ENCODE results near the gene ZSCAN21. TPM values are rescaled to one million over a fixed set of nuclear protein-coding genes. Genes with fewer than 3 reads are reported as not detected.

Gene ZSCAN21
- polyA plus RNA-seq, 1 donor = 13.6 TPM

DNA sequence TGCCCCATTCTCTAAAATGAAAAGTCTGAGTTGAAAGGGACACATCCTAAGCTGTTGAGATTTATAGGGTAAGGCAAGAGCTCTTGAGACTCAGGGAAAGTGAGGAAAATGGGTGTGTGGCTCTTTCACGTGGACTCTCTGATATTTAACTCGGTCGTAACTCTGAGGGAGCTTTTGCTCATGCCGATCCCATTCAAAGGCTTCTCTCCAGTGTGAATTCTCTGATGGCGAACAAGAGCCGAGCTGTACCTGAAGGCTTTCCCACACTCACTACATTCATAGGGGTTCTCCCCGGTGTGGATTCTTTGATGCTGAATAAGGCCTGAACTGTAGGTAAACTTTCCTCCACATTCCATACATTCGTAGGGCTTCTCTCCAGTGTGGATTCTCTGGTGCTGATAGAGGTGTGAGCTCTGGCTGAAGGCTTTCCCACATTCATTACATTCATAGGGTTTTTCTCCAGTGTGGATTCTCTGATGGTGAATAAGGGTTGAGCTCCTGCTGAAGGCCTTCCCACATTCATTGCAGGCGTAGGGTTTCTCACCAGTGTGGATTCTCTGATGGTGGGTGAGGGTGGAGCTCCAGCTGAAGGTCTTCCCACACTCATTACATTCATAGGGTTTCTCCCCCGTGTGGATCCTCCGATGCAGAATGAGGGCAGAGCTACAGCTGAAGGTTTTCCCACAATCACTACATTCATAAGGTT is 21.6 kb downstream of the ZSCAN21 start:
- Histone ChIP-seq H3K4me3 (ENCODE audit: low read length) (no peak overlapping the region), H3K27ac (ENCODE audit: low read length) (no peak overlapping the region), H3K9me3 (ENCODE audit: control insufficient read depth, low read depth, low read length) (peaks cover 40% of the 10 kb centered on the region), H3K36me3 (ENCODE audit: control insufficient read depth, insufficient read depth, low read length) (peaks cover 74% of the 10 kb centered on the region), H3K4me1 (ENCODE audit: control insufficient read depth, insufficient read depth, low read length) (no peaks in the 10 kb centered on the region), H3K27me3 (ENCODE audit: control insufficient read depth, insufficient read depth, low read length) (no peaks in the 10 kb centered on the region)
- DNase-seq = peak in 1 of 2 donors; percentile 22
- whole genome bisulfite sequencing (ENCODE audit: insufficient coverage, low lambda C conversion rate) = no CpG with 5 or more reads among the region's 11 CpGs

DNA sequence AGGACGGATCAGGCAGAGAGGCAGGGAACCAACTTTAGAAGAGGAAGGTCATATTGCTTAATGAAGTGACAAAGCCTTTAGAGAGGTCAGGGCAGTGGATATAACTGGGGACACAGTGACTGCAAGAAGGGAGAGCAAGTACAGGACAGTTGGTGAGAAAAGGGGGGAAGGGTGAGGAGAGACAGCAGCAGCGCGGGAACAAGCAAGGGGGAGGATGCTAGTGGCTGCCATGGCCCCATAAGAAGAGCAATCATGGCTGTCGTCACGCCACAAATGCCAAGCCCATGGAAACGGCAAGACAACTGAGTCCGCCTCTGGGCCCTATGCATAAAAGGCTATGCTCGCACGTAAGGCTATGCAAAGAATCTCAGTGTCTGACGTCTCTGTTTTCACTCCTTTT is 22.9 kb downstream of the ZSCAN21 start:
- no peak for DNase-seq
- peaks cover 81% of the 10 kb centered on the region for H3K36me3 ChIP-seq (ENCODE audit: control insufficient read depth, insufficient read depth, low read length)
- no peak overlapping the region for H3K27ac ChIP-seq (ENCODE audit: low read length)
- peaks cover 10% of the 10 kb centered on the region for H3K4me1 ChIP-seq (ENCODE audit: control insufficient read depth, insufficient read depth, low read length)
- H3K4me3 ChIP-seq (ENCODE audit: low read length) = no peak overlapping the region
- H3K27me3 ChIP-seq (ENCODE audit: control insufficient read depth, insufficient read depth, low read length) = no peaks in the 10 kb centered on the region
- 100% methylated on average over 1 of the region's 10 CpGs for WGBS (ENCODE audit: insufficient coverage, low lambda C conversion rate)
- H3K9me3 ChIP-seq (ENCODE audit: control insufficient read depth, low read depth, low read length) = peaks cover 40% of the 10 kb centered on the region

DNA sequence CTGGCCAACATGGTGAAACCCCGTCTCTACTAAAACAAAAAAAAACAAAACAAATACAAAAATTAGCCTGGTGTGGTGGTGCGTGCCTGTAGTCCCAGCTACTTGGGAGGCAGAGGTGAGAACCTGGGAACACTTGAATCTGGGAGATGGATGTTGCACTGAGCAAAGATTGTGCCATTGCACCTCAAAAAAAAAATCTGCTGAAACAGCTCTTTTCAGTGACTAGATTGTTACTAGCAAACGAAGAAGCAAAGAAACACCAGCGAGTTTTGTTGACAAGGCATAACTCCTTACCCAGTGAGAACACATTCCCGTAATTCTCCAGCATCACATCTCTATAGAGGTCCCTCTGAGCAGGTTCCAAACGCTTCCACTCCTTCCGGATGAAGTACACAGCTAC is 25.3 kb downstream of the ZSCAN21 start:
- WGBS (ENCODE audit: insufficient coverage, low lambda C conversion rate) = 85% methylated on average over 3 of the region's 7 CpGs
- Histone ChIP-seq H3K27ac (ENCODE audit: low read length) (no peak overlapping the region), H3K9me3 (ENCODE audit: control insufficient read depth, low read depth, low read length) (peaks cover 40% of the 10 kb centered on the region), H3K36me3 (ENCODE audit: control insufficient read depth, insufficient read depth, low read length) (peaks cover 74% of the 10 kb centered on the region), H3K4me1 (ENCODE audit: control insufficient read depth, insufficient read depth, low read length) (peaks cover 30% of the 10 kb centered on the region), H3K4me3 (ENCODE audit: low read length) (no peak overlapping the region), H3K27me3 (ENCODE audit: control insufficient read depth, insufficient read depth, low read length) (no peaks in the 10 kb centered on the region)
- no peak for DNase-seq

DNA sequence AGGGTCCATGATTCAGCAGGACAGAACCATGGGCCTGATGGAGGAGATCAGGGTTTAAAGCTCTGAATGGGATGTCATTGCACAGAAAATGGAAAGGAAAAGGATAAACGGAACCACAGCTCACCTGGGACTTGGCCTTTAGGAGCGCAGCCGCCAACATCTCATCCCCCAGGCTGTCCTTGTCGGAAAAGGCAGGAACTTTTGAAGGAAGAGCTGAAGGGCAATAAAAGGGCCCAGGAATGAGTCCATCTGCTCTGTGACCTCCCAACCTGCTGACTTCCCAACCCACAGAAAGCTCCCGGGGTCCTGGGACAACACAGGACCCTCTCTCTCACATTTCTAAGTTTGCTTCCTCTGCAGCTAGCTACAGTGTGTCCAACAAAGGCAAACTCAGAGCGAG is 25.8 kb downstream of the ZSCAN21 start:
- Histone ChIP-seq H3K9me3 (ENCODE audit: control insufficient read depth, low read depth, low read length) (peaks cover 36% of the 10 kb centered on the region), H3K4me1 (ENCODE audit: control insufficient read depth, insufficient read depth, low read length) (peaks cover 34% of the 10 kb centered on the region), H3K27ac (ENCODE audit: low read length) (no peak overlapping the region), H3K4me3 (ENCODE audit: low read length) (no peak overlapping the region), H3K27me3 (ENCODE audit: control insufficient read depth, insufficient read depth, low read length) (no peaks in the 10 kb centered on the region), H3K36me3 (ENCODE audit: control insufficient read depth, insufficient read depth, low read length) (peaks cover 68% of the 10 kb centered on the region)
- WGBS (ENCODE audit: insufficient coverage, low lambda C conversion rate) = no CpG with 5 or more reads among the region's 6 CpGs
- DNase-seq = no peak

DNA sequence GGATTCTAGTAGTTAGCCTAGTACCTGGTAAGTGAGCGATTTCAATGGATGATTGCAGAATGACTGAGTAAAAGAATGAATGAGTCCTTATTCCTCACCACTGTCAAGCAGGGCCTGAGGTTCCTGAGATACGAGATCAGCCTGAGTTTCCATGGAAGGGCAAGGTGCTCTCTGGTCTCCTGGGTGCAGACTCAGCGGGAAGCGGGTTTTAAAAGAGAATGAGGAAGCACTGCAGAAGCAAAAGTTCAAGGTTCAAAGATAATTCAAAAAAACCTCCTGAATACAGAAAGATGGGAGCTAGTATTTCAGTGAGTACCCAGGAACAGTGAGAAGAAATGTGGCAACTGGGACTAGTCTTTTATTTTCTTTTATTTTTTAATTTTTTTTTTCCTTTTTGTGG is 27.6 kb downstream of the ZSCAN21 start:
- peak overlapping the region; percentile 82 for H3K27ac ChIP-seq (ENCODE audit: low read length)
- peaks cover 50% of the 10 kb centered on the region for H3K36me3 ChIP-seq (ENCODE audit: control insufficient read depth, insufficient read depth, low read length)
- peaks cover 34% of the 10 kb centered on the region for H3K4me1 ChIP-seq (ENCODE audit: control insufficient read depth, insufficient read depth, low read length)
- WGBS (ENCODE audit: insufficient coverage, low lambda C conversion rate) = no CpG with 5 or more reads among the region's 4 CpGs
- H3K9me3 ChIP-seq (ENCODE audit: control insufficient read depth, low read depth, low read length) = peaks cover 21% of the 10 kb centered on the region
- no peaks in the 10 kb centered on the region for H3K27me3 ChIP-seq (ENCODE audit: control insufficient read depth, insufficient read depth, low read length)
- no peak overlapping the region for H3K4me3 ChIP-seq (ENCODE audit: low read length)
- DNase-seq = peak; percentile 76 to 87

DNA sequence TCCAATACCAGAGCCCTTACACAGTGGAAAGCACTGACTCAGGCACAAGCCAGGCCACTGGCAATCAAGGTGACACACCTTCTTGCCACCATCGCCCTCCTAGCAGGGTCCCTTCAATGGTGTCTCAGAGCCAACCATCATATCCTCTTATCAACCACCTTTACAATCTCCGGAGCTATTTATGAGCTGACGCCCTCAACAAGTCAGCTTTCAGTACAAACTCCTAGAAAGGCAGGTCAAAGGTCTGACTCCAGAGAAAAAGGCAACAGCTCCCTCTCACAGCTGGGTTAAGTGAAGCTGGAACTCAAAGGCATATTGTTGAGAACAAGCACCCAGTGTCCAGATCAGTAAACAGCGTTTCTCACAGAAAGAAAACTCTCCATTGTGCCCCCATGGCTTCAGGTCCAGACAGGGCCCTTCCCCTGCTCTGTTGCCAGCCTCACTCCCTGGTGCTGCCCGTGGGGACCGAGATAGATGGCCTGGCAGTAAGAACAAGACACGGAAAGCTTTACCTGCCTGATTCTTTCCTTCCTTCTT is 29.5 kb downstream of the ZSCAN21 start:
- H3K27me3 ChIP-seq (ENCODE audit: control insufficient read depth, insufficient read depth, low read length) = no peaks in the 10 kb centered on the region
- peak; percentile 85 to 92 for DNase-seq
- H3K9me3 ChIP-seq (ENCODE audit: control insufficient read depth, low read depth, low read length) = peaks cover 2% of the 10 kb centered on the region
- peak overlapping the region; percentile 98 for H3K4me3 ChIP-seq (ENCODE audit: low read length)
- H3K36me3 ChIP-seq (ENCODE audit: control insufficient read depth, insufficient read depth, low read length) = peaks cover 32% of the 10 kb centered on the region
- WGBS (ENCODE audit: insufficient coverage, low lambda C conversion rate) = no CpG with 5 or more reads among the region's 7 CpGs
- H3K4me1 ChIP-seq (ENCODE audit: control insufficient read depth, insufficient read depth, low read length) = peaks cover 37% of the 10 kb centered on the region
- peak overlapping the region; percentile 82 for H3K27ac ChIP-seq (ENCODE audit: low read length)

DNA sequence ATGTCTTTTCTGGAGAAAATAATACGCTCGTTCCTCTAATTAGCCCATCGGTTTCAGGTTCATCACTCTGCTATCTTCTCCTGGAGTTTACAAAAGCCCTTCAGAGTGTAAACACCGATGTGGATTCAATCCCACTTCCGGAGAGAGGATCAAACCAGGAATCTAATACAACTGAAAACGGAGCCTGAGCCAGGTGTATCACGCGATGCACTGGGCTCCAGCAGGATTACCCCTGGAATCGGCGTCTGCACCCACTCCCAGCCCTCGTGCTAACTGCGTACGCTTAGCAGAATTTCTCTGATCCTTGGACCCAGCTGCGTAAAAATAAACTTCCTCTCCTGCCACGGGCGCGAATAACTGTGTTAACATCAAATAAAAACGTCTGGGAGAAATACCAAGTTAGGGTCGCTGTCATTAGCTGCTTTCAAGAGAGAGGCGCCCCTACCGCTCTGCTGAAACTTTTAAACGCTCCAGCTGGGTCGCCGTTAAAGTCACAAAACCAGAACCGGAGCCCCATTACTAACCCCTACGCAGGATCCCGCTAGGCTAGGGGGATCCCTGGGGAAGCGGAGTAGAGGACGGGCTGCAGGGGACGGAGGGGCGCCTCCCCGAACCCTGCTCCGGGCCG is 31.4 kb downstream of the ZSCAN21 start:
- WGBS (ENCODE audit: insufficient coverage, low lambda C conversion rate) = 0% methylated on average over 4 of the region's 34 CpGs
- Histone ChIP-seq H3K27me3 (ENCODE audit: control insufficient read depth, insufficient read depth, low read length) (no peaks in the 10 kb centered on the region), H3K27ac (ENCODE audit: low read length) (peak overlapping the region; percentile 82), H3K9me3 (ENCODE audit: control insufficient read depth, low read depth, low read length) (no peaks in the 10 kb centered on the region), H3K4me3 (ENCODE audit: low read length) (peak overlapping the region; percentile 98), H3K4me1 (ENCODE audit: control insufficient read depth, insufficient read depth, low read length) (peaks cover 37% of the 10 kb centered on the region), H3K36me3 (ENCODE audit: control insufficient read depth, insufficient read depth, low read length) (peaks cover 12% of the 10 kb centered on the region)
- peak in 1 of 2 donors; percentile 71 for DNase-seq

DNA sequence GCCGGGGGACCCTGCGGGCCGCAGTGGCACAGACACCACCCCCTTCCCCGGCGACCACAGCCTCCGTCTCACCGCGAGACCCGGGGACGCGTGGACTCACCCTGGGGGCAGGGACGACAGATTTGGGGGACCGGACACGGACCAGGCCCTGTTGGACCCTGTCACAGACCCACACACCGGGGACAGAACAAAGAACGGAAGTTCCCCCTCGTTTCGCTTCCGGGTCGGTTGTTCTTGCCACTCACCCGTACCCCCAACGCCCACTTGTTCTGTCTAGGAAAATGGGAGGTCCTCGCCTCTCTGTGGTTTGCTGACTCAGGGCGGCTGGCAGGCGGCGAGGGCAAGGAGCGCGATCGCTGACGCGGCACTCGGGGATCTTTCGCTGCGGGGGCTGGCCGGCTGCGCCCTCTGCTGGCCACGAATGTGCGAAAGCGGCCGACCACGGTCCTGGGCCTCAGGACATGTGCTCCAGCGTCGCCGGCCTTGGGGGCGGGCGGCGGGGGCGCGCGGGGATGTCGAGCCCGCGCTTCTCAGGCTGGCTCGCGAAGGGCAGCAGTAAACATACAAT is 32.0 kb downstream of the ZSCAN21 start, which contains the start of gene ZNF3:
TSS of gene ZNF3 (minus strand) at position 189 of the 568 bp plus-strand sequence. CDS start 4,366 bp downstream, outside the sequence.
- Histone ChIP-seq H3K4me1 (ENCODE audit: control insufficient read depth, insufficient read depth, low read length) (peaks cover 34% of the 10 kb centered on the region), H3K27ac (ENCODE audit: low read length) (peak within 1 kb of the TSS; percentile 82), H3K9me3 (ENCODE audit: control insufficient read depth, low read depth, low read length) (no peaks in the 10 kb centered on the region), H3K36me3 (ENCODE audit: control insufficient read depth, insufficient read depth, low read length) (peaks cover 7% of the 10 kb centered on the region), H3K27me3 (ENCODE audit: control insufficient read depth, insufficient read depth, low read length) (no peaks in the 10 kb centered on the region), H3K4me3 (ENCODE audit: low read length) (peak within 1 kb of the TSS; percentile 98)
- WGBS (ENCODE audit: insufficient coverage, low lambda C conversion rate) = no CpG with 5 or more reads among the region's 55 CpGs
- DNase-seq = peak; percentile 99

DNA sequence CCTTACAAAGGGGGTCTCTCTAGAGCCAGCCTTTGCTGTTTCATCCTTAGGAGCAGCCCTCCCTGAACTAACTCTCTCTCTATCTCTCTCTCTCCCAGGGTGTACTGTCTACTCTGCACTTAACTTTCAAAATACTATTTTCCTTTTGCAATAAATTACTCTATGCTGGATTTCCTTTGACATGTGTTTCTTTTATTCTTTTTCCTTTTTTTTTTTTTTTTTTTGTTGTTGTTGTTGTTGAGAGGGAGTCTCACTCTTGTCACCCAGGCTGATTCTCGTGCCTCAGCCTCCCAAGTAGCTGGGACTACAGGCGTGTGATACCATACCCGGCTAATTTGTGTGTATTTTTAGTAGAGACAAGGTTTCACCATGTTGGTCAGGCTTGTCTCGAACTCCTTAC is 33.4 kb downstream of the ZSCAN21 start:
- no peak overlapping the region for H3K4me3 ChIP-seq (ENCODE audit: low read length)
- no CpG with 5 or more reads among the region's 4 CpGs for WGBS (ENCODE audit: insufficient coverage, low lambda C conversion rate)
- no peaks in the 10 kb centered on the region for H3K9me3 ChIP-seq (ENCODE audit: control insufficient read depth, low read depth, low read length)
- peaks cover 23% of the 10 kb centered on the region for H3K4me1 ChIP-seq (ENCODE audit: control insufficient read depth, insufficient read depth, low read length)
- H3K27ac ChIP-seq (ENCODE audit: low read length) = no peak overlapping the region
- no peaks in the 10 kb centered on the region for H3K36me3 ChIP-seq (ENCODE audit: control insufficient read depth, insufficient read depth, low read length)
- H3K27me3 ChIP-seq (ENCODE audit: control insufficient read depth, insufficient read depth, low read length) = no peaks in the 10 kb centered on the region
- DNase-seq = no peak

DNA sequence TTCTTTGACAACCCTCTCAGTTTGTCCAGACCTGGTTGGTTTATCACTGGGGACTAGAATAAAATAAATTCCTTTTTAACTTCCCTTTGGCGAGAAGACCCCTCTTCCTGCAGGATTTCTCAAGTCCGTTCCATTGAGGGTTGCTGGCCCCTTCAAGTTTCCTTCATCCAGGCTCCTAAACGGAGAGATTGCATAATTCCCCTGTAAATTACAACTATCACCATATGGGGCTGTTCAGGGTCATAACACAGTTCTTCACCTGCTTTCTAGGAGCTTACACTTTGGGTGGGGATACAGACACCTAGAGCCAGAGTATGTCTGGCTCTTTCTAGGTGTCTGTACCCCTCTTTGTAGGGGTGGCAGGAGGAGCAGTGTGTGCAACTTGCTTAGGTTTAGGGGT is 35.9 kb downstream of the ZSCAN21 start:
- DNase-seq = no peak
- H3K27ac ChIP-seq (ENCODE audit: low read length) = no peak overlapping the region
- no CpG with 5 or more reads among the region's 3 CpGs for WGBS (ENCODE audit: insufficient coverage, low lambda C conversion rate)
- H3K27me3 ChIP-seq (ENCODE audit: control insufficient read depth, insufficient read depth, low read length) = no peaks in the 10 kb centered on the region
- peaks cover 18% of the 10 kb centered on the region for H3K4me1 ChIP-seq (ENCODE audit: control insufficient read depth, insufficient read depth, low read length)
- H3K4me3 ChIP-seq (ENCODE audit: low read length) = no peak overlapping the region
- no peaks in the 10 kb centered on the region for H3K9me3 ChIP-seq (ENCODE audit: control insufficient read depth, low read depth, low read length)
- peaks cover 3% of the 10 kb centered on the region for H3K36me3 ChIP-seq (ENCODE audit: control insufficient read depth, insufficient read depth, low read length)
